Subcutaneous adipose tissue (tissue), 4 donors: ENCODE data around the gene SLC22A4. TPM values are rescaled to one million over a fixed set of nuclear protein-coding genes. Genes with fewer than 3 reads are reported as not detected.

Source experiments
- total RNA-seq, 4 donors: library from RNA; depleted of rRNA; stranded (reverse); fragments of >200 nt; gene quantifications; one replicate each; pipeline ENCODE4 v1.1.0, GENCODE V29; 2016
- TF ChIP-seq, protein P1 (sequence below): fragments of 450-650 bp; IDR thresholded peaks from one replicate; pipeline ENCODE4 v1.5.1; 2016; ENCODE audit warnings: low read depth, mild to moderate bottlenecking, control low read depth, antibody characterized with exemption, moderate library complexity

Gene SLC22A4
- total RNA-seq, 4 donors from 2014 or later: 0.33 to 1.2 (median 0.66) TPM; not detected in 1

- TF ChIP-seq, protein P1, sequence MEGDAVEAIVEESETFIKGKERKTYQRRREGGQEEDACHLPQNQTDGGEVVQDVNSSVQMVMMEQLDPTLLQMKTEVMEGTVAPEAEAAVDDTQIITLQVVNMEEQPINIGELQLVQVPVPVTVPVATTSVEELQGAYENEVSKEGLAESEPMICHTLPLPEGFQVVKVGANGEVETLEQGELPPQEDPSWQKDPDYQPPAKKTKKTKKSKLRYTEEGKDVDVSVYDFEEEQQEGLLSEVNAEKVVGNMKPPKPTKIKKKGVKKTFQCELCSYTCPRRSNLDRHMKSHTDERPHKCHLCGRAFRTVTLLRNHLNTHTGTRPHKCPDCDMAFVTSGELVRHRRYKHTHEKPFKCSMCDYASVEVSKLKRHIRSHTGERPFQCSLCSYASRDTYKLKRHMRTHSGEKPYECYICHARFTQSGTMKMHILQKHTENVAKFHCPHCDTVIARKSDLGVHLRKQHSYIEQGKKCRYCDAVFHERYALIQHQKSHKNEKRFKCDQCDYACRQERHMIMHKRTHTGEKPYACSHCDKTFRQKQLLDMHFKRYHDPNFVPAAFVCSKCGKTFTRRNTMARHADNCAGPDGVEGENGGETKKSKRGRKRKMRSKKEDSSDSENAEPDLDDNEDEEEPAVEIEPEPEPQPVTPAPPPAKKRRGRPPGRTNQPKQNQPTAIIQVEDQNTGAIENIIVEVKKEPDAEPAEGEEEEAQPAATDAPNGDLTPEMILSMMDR: no peak
These were observed 19.2 kb downstream of the SLC22A4 start for GRCh38 chr5:132313366-132313765.

DNA sequence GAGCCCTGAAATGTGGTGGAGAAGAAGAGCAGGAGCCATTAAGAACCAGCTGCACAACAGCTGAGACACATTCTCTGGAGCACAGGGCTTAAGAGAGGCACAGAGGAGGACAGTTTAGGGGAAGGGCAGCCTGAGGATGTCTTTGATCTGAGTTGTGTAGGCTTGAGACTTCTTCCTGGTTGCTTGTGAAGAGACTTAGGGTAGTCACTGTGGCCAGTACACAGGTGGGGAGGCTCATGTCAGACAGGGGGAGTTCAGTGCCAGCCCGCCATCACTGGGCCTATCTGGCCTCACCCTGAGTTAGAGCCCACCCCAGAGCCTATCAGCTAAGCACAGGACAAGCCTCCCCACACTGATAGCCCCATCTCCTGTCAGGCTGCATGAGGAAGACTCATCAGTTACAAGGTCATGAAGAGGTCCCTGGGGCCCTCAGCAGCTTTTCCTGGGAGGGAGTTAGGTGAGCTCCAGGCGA, 19.8 kb downstream of the SLC22A4 start:
- TF ChIP-seq, protein P1: no peak

DNA sequence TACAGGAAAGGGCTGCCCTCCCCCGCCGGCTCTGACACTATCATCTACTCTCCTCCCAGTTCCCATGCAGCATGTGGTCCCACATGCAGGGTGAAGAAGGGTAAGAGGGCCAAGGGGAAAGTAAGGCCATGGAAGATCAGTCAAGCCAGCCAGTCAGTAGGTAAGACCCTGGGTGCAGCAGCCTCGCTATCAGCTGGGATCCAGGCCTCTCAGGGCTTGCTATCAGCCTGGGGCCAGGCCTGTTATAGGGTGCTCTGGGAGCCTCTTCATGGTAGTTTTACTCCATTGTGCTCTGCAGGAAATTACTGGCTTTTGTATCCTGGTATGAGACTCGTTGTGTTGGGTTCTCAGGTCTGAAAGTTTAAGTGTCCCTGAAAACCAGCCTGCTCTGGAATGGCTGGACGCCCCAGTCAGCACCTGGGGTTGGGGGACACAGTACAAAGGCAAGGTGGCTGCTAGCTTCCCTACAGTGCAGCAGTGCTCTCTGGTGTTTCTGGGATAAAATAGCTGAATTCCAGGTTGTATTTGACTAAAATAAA, 21.4 kb downstream of the SLC22A4 start:
- TF ChIP-seq, protein P1: no peak

GRCh38 chr5:132319975-132320374, 25.8 kb downstream of the SLC22A4 start:
- TF ChIP-seq, protein P1: no peak

- TF ChIP-seq, protein P1: no peak
These were observed 27.0 kb downstream of the SLC22A4 start for GRCh38 chr5:132321109-132321721.

DNA sequence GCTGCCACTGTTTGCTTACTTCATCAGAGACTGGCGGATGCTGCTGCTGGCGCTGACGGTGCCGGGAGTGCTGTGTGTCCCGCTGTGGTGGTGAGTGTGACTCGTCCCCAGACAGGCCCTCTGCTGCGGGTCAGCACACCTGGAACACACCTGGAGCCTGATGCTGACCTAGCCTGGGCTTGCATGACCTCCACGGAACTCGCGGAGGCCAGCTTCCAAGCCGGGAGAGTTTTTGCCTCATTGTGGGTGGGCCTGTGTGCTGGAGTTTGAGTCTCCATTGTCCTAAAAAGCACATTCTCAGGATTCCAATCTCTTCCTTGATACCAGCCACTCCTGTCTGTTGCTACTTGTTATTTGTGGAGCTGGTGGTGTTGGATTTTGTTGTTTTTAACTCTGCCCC, 28.1 kb downstream of the SLC22A4 start:
- TF ChIP-seq, protein P1: no peak

- TF ChIP-seq, protein P1: no peak
These were observed 29.0 kb downstream of the SLC22A4 start for GRCh38 chr5:132323202-132323601.
